ENCODE data around the gene FNIP1.
"Not testable (repeated sequence)": the region's sequence is repeated elsewhere in the genome, so short reads cannot be mapped to it uniquely, and the experiment has no call there.

The FNIP1 gene

GRCh38 chr5:131747180-131748105 is 49.4 kb downstream of the FNIP1 start:
- Histone ChIP-seq H3K36me3 (ENCODE audit: insufficient read depth, low read depth, low read length) (peaks cover 5% of the 10 kb centered on the region; the same call in 1 of the 2 replicates), H3K4me3 (ENCODE audit: low read length) (no peak overlapping the region), H3K27ac (ENCODE audit: low read length) (no peak overlapping the region), H3K27me3 (ENCODE audit: insufficient read depth, low read length) (no peaks in the 10 kb centered on the region), H3K4me1 (ENCODE audit: insufficient read depth, low read length) (no peaks in the 10 kb centered on the region), H3K9me3 (ENCODE audit: insufficient read depth, low read depth, low read length) (no peaks in the 10 kb centered on the region), H3K9ac (ENCODE audit: low read depth, low read length) (no peak overlapping the region)

DNA sequence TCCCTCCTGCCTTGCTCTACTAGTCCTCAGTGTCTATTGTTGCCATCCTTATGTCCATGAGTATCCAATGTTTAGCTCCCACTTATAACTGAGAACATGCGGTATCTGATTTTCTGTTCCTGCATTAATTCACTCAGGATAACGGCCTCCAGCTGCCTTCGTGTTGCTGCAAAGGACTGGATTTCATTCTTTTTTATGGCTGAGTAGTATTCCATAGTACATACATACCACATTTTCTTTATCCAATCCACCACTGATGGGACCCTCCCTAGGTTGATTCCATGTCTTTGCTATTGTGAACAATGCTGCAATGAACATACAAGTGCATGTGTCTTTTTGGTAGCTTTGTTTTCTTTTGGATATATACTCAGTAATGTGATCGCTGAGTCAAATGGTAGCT is 50.4 kb downstream of the FNIP1 start:
- Histone ChIP-seq H3K36me3 (ENCODE audit: insufficient read depth, low read depth, low read length) (peaks cover 5% of the 10 kb centered on the region; the same call in 1 of the 2 replicates), H3K9me3 (ENCODE audit: insufficient read depth, low read depth, low read length) (no peaks in the 10 kb centered on the region), H3K27ac (ENCODE audit: low read length) (no peak overlapping the region), H3K27me3 (ENCODE audit: insufficient read depth, low read length) (no peaks in the 10 kb centered on the region), H3K4me3 (ENCODE audit: low read length) (no peak overlapping the region), H3K9ac (ENCODE audit: low read depth, low read length) (no peak overlapping the region), H3K4me1 (ENCODE audit: insufficient read depth, low read length) (no peaks in the 10 kb centered on the region)

GRCh38 chr5:131745703-131746102 is 51.1 kb downstream of the FNIP1 start:
- no peaks in the 10 kb centered on the region for H3K9me3 ChIP-seq (ENCODE audit: insufficient read depth, low read depth, low read length)
- no peak overlapping the region for H3K4me3 ChIP-seq (ENCODE audit: low read length)
- no peak overlapping the region for H3K9ac ChIP-seq (ENCODE audit: low read depth, low read length)
- H3K4me1 ChIP-seq (ENCODE audit: insufficient read depth, low read length), result no peaks in the 10 kb centered on the region
- no peaks in the 10 kb centered on the region for H3K27me3 ChIP-seq (ENCODE audit: insufficient read depth, low read length)
- H3K36me3 ChIP-seq (ENCODE audit: insufficient read depth, low read depth, low read length), result peaks cover 5% of the 10 kb centered on the region; the same call in 1 of the 2 replicates
- H3K27ac ChIP-seq (ENCODE audit: low read length), result no peak overlapping the region

DNA sequence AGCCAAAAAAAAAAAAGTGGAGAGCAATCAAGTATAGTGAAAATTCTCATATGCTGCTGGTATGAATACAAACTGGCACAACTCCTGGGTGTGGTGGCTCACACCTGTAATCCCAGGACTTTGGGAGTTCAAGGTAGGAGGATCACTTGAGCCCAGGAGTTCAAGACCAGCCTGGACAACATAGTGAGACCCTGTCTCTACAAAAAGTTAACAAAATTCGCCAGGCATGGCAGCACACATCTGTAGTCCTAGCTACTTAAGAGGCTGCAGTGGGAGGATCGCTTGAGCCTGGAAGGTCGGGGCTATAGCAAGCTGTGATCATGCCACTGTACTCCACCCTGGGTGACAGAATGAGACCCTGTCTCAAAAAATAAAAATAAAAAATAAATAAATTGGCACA is 51.7 kb downstream of the FNIP1 start:
- Histone ChIP-seq H3K36me3 (ENCODE audit: insufficient read depth, low read depth, low read length) (peaks cover 10% of the 10 kb centered on the region; the same call in 1 of the 2 replicates), H3K9ac (ENCODE audit: low read depth, low read length) (no peak overlapping the region), H3K4me1 (ENCODE audit: insufficient read depth, low read length) (no peaks in the 10 kb centered on the region)

DNA sequence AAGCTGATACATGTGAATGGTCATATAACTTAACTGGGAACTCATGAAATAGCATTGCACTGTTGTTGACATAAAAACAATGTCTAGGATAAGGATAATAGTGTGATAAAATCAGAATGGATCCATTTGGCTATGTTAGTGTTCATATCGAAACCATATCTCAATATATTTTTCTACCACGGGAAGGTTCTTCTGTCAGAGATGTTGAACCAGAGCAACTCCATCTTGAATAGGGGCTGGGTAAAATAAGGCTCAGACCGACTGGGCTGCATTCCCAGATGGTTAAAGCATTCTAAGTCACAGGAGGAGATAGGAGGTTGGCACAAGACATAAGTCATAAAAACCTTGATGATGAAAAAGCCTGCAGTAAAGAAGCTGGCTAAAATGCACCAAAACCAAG is 56.3 kb downstream of the FNIP1 start:
- Histone ChIP-seq H3K4me1 (ENCODE audit: insufficient read depth, low read length) (no peaks in the 10 kb centered on the region), H3K36me3 (ENCODE audit: insufficient read depth, low read depth, low read length) (peaks cover 10% of the 10 kb centered on the region; the same call in 1 of the 2 replicates), H3K9me3 (ENCODE audit: insufficient read depth, low read depth, low read length) (no peaks in the 10 kb centered on the region), H3K9ac (ENCODE audit: low read depth, low read length) (no peak overlapping the region), H3K27me3 (ENCODE audit: insufficient read depth, low read length) (no peaks in the 10 kb centered on the region), H3K27ac (ENCODE audit: low read length) (no peak overlapping the region), H3K4me3 (ENCODE audit: low read length) (no peak overlapping the region)

More for the DNA sequence above, 51.7 kb downstream of the FNIP1 start:
- no peak overlapping the region for H3K4me3 ChIP-seq (ENCODE audit: low read length)
- H3K9me3 ChIP-seq (ENCODE audit: insufficient read depth, low read depth, low read length), result no peaks in the 10 kb centered on the region
- no peaks in the 10 kb centered on the region for H3K27me3 ChIP-seq (ENCODE audit: insufficient read depth, low read length)
- no peak overlapping the region for H3K27ac ChIP-seq (ENCODE audit: low read length)

DNA sequence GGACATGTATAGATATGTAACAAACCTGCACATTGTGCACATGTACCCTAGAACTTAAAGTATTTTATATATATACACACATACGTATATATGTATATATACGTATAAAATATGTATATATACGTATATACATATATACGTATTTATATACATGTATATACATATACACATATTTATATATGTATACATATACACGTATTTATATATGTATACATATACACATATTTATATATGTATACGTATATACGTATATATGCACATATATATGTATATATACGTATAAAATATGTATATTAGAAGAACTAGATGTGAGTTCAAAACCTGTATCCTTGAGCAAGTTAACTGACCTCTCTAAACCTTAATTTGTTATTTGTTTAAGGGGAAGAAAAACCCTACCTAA is 61.4 kb downstream of the FNIP1 start:
- Histone ChIP-seq H3K9ac (ENCODE audit: low read depth, low read length) (no peak overlapping the region), H3K27me3 (ENCODE audit: insufficient read depth, low read length) (no peaks in the 10 kb centered on the region), H3K36me3 (ENCODE audit: insufficient read depth, low read depth, low read length) (0 out of 2 replicates have a peak, but pooled peaks cover 2% of the 10 kb centered on the region), H3K4me1 (ENCODE audit: insufficient read depth, low read length) (no peaks in the 10 kb centered on the region), H3K9me3 (ENCODE audit: insufficient read depth, low read depth, low read length) (no peaks in the 10 kb centered on the region), H3K4me3 (ENCODE audit: low read length) (no peak overlapping the region), H3K27ac (ENCODE audit: low read length) (no peak overlapping the region)

DNA sequence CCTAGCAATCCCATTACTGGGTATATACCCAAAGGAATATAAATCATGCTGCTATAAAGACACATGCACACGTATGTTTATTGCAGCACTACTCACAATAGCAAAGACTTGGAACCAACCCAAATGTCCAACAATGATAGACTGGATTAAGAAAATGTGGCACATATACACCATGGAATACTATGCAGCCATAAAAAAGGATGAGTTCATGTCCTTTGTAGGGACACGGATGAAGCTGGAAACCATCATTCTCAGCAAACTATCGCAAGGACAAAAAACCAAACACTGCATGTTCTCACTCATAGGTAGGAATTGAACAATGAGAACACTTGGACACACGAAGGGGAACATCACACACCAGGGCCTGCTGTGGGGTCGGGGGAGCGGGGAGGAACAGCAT is 61.9 kb downstream of the FNIP1 start:
- H3K36me3 ChIP-seq (ENCODE audit: insufficient read depth, low read depth, low read length); H3K4me3 ChIP-seq (ENCODE audit: low read length); H3K9ac ChIP-seq (ENCODE audit: low read depth, low read length); H3K27ac ChIP-seq (ENCODE audit: low read length); H3K4me1 ChIP-seq (ENCODE audit: insufficient read depth, low read length); H3K27me3 ChIP-seq (ENCODE audit: insufficient read depth, low read length); H3K9me3 ChIP-seq (ENCODE audit: insufficient read depth, low read depth, low read length): not testable (repeated sequence)

- not testable (repeated sequence) for H3K36me3 ChIP-seq (ENCODE audit: insufficient read depth, low read depth, low read length); H3K27me3 ChIP-seq (ENCODE audit: insufficient read depth, low read length); H3K9me3 ChIP-seq (ENCODE audit: insufficient read depth, low read depth, low read length); H3K4me3 ChIP-seq (ENCODE audit: low read length); H3K27ac ChIP-seq (ENCODE audit: low read length); H3K4me1 ChIP-seq (ENCODE audit: insufficient read depth, low read length); H3K9ac ChIP-seq (ENCODE audit: low read depth, low read length)
Observed at GRCh38 chr5:131729292-131729691, 67.5 kb downstream of the FNIP1 start.

DNA sequence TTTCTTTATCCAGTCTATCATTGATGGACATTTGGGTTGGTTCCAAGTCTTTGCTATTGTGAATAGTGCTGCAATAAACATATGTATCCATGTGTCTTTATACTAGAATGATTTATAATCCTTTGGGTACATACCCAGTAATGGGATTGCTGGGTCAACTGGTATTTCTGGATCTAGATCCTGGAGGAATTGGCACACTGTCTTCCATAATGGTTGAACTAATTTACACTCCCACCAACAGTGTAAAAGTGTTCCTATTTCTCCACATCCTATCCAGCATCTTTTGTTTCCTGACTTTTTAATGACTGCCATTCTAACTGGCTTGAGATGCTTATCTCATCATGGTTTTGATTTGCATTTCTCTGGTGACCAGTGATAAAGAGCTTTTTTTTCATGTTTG is 72.7 kb downstream of the FNIP1 start:
- not testable (repeated sequence) for H3K27ac ChIP-seq (ENCODE audit: low read length); H3K27me3 ChIP-seq (ENCODE audit: insufficient read depth, low read length); H3K36me3 ChIP-seq (ENCODE audit: insufficient read depth, low read depth, low read length); H3K9ac ChIP-seq (ENCODE audit: low read depth, low read length); H3K4me1 ChIP-seq (ENCODE audit: insufficient read depth, low read length); H3K4me3 ChIP-seq (ENCODE audit: low read length); H3K9me3 ChIP-seq (ENCODE audit: insufficient read depth, low read depth, low read length)

GRCh38 chr5:131720714-131721113 is 76.1 kb downstream of the FNIP1 start:
- H3K4me3 ChIP-seq (ENCODE audit: low read length), result no peak overlapping the region
- no peaks in the 10 kb centered on the region for H3K9me3 ChIP-seq (ENCODE audit: insufficient read depth, low read depth, low read length)
- no peak overlapping the region for H3K9ac ChIP-seq (ENCODE audit: low read depth, low read length)
- no peaks in the 10 kb centered on the region for H3K36me3 ChIP-seq (ENCODE audit: insufficient read depth, low read depth, low read length)
- H3K4me1 ChIP-seq (ENCODE audit: insufficient read depth, low read length), result no peaks in the 10 kb centered on the region
- no peak overlapping the region for H3K27ac ChIP-seq (ENCODE audit: low read length)
- H3K27me3 ChIP-seq (ENCODE audit: insufficient read depth, low read length), result no peaks in the 10 kb centered on the region

DNA sequence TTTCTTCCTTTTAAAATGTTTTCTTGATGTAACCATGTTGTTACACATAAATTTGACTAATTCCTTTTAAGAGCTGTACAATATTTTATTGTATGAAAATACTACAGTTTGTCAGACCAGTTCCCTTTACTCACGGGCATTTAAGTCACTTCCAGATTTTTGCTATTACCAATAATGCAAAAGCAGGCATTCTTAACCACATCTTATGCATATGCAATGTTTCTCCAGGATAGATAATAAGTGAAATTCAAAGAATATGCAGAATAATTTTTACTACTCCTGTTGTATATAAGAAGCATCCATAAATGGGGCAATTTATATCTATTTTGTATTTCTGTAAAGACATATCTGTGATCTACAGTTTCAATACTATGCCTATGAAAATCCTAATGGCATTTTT is 77.3 kb downstream of the FNIP1 start:
- H3K4me1 ChIP-seq (ENCODE audit: insufficient read depth, low read length), result no peaks in the 10 kb centered on the region
- H3K4me3 ChIP-seq (ENCODE audit: low read length), result no peak overlapping the region
- H3K9ac ChIP-seq (ENCODE audit: low read depth, low read length), result no peak overlapping the region
- H3K27me3 ChIP-seq (ENCODE audit: insufficient read depth, low read length), result no peaks in the 10 kb centered on the region
- peaks cover 6% of the 10 kb centered on the region; the same call in 1 of the 2 replicates for H3K36me3 ChIP-seq (ENCODE audit: insufficient read depth, low read depth, low read length)
- no peak overlapping the region for H3K27ac ChIP-seq (ENCODE audit: low read length)
- H3K9me3 ChIP-seq (ENCODE audit: insufficient read depth, low read depth, low read length), result no peaks in the 10 kb centered on the region

DNA sequence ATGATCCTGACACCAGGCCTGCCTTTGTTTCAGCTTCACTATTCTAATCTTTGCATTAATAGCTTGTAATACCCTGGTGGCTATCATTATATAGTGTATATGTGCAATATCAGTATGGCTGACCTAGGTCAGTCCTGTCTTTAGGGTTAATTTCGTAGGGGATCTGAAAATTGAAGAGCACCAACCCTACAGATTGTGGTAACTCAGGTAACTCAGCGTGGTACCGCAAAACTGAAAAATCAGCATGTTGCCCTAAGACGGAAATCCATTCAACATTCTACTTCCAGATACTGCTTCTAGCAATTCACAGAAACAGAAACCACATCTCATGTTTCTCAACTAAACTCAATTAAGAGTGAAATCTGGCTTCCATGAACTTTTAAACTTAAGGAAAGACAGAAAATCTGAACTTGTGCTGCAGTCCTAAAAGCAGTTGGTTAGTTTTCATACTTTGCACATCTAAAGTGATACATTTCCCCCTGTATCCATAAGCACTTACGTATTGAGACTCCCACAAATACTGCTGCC is 78.3 kb downstream of the FNIP1 start:
- Histone ChIP-seq H3K9ac (ENCODE audit: low read depth, low read length) (no peak overlapping the region), H3K9me3 (ENCODE audit: insufficient read depth, low read depth, low read length) (no peaks in the 10 kb centered on the region), H3K4me3 (ENCODE audit: low read length) (no peak overlapping the region), H3K27me3 (ENCODE audit: insufficient read depth, low read length) (no peaks in the 10 kb centered on the region), H3K4me1 (ENCODE audit: insufficient read depth, low read length) (no peaks in the 10 kb centered on the region), H3K36me3 (ENCODE audit: insufficient read depth, low read depth, low read length) (peaks cover 7% of the 10 kb centered on the region; the same call in 1 of the 2 replicates), H3K27ac (ENCODE audit: low read length) (no peak overlapping the region)
